Activated CD4-positive, alpha-beta T cell treated with anti-CD3 and anti-CD28 coated beads, Interleukin-2, amount 50 U/mL, for 24 hours (primary cell): ENCODE measurements around the gene CRB3.
"Not testable (repeated sequence)": the region's sequence is repeated elsewhere in the genome, so short reads cannot be mapped to it uniquely, and the experiment has no call there.

ENCODE experiments used
- DNase-seq, 2 donors: peaks; one replicate each; pipeline ENCODE4 v3.0.0-alpha.2; 2020; ENCODE audit warnings: low read depth in 1 of 2, low spot score in 1 of 2

CRB3 gene, protein sequence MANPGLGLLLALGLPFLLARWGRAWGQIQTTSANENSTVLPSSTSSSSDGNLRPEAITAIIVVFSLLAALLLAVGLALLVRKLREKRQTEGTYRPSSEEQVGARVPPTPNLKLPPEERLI

DNA sequence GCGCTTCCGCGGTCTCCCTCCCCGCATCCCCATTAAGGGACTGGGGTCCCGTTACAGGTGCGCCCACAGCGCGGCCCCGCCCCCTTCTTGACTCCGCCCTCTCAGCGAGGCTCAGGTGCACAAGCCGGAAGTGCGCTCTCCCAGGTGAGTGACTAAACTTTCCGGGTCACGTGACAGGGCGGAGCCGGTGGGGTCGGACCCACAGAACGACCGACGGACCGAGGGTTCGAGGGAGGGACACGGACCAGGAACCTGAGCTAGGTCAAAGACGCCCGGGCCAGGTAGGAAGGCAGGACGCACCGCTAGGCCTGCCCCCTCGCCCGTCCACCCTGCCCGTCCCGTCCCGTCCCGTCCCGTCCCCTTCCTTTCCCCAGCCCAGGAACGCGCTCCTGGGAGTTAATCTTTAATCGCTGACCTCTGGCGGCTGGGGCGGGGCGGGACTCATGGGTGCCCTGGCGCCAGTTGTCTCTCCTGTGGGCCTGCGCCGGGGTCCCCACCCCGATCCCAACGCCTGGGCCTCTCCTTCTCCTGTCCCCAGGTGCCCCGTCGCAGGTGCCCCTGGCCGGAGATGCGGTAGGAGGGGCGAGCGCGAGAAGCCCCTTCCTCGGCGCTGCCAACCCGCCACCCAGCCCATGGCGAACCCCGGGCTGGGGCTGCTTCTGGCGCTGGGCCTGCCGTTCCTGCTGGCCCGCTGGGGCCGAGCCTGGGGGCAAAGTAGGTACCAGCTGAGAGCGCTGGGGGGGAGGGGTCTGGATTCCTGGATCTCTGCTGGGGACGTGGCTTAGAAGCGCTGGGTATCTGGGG lies at the start of gene CRB3:
CRB3 (plus strand) TSS at position 202 of the 804 bp plus-strand sequence; CDS start at position 633, 431 bp downstream.
- DNase-seq: no peak

DNA sequence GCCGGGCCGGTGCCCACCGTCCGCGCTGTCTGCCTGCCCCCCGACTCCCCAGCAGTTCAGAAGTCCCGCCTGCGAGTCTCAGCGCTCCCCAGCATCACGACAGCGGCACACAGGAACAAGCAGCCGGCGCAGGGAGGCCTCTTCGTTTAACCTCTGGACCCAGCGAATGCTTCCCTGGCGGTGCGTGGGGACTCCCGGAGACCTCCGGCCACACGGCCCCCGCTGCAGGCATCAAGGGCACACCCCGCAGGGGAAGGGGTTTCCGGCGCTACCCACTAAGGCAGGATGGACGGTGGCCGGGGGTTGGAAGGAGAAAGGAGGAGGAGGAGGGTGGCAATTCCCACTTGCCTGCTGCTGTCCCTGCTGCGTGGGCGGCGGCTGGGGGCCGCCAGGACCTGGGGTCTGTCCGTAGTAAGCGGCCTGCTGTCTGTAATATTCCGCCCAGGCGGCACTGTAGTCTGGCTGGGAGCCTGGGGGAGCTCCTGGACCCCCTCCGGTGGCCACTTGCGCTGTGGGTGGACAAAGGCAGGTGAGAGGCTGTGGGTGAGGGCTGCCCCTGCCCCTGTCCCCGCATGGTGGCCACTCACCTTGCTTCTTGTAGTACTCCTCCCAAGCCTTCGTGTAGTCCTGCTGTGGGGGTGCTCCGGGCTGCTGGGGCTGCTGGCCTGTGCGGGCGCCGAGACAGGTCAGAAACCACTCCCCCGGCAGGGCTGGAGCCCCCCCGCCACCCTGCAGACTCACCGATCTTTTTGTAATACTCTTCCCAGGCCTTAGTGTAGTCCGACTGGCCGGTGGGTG lies 49.1 kb upstream of the CRB3 start:
- no peak for DNase-seq

DNA sequence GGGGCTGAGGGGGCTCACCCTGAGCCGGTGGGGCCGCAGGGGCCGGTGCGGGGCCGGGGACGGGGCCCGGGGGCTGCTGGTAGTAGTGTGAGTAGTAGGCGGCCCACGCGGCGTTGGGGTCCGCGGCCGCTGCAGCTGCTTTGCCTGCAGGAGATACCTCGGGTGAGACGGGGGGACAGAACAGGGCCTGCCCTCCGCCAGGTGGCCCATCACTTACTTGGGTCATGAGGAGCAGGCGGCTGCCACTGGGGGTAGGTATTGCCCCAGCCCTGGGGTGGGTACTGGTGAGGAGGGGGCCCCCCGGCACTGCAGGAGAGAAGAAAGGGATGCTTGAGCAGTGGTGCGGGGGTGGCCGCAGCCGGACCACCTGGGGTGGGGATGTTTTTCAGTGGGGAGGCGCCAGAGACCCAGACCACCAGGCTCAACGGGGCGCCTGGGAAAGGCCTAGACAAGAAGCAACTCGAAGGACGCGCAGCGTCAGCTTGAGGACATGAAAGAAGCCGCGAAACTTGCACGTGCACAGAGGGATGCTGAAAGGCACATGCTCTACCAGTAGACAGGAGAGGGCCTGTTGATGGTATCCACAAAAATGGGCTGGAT lies 48.4 kb upstream of the CRB3 start:
- DNase-seq: no peak

DNA sequence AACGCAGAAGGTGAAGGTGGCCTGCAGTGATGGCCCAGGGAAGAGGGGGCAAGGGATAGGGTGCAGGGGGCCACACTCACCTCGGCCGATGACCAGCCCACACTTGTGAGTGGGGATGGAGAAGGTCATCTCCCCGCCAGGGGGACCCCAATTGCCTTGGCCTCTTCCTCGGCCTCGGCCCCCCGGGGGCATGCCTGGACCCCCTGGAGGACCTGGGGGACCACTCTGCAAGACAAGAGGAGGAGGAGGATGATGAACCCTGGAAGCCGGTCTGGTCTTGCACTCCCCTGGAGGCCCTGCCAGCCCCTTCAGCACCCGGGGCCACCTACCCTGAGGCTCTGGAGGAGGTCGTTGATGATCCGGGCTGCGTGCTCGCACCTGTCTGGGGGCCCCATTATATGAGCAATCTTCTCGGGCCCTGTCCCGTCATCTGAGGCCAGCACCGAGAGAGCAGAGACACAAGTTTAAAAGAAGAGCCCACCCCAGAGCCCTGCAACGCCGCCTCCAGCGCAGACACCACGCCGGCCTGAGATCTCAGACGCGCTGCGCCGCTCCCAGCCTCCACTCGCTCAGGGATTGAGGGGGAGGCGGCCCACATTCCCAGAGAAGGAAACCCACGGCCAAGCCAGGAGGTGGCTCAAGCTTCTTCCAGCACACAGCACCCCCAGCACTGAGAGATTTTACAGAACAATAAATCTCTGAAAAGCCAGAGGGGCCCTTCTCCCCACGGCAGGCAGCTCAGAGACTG lies 47.2 kb upstream of the CRB3 start:
- no peak for DNase-seq

DNA sequence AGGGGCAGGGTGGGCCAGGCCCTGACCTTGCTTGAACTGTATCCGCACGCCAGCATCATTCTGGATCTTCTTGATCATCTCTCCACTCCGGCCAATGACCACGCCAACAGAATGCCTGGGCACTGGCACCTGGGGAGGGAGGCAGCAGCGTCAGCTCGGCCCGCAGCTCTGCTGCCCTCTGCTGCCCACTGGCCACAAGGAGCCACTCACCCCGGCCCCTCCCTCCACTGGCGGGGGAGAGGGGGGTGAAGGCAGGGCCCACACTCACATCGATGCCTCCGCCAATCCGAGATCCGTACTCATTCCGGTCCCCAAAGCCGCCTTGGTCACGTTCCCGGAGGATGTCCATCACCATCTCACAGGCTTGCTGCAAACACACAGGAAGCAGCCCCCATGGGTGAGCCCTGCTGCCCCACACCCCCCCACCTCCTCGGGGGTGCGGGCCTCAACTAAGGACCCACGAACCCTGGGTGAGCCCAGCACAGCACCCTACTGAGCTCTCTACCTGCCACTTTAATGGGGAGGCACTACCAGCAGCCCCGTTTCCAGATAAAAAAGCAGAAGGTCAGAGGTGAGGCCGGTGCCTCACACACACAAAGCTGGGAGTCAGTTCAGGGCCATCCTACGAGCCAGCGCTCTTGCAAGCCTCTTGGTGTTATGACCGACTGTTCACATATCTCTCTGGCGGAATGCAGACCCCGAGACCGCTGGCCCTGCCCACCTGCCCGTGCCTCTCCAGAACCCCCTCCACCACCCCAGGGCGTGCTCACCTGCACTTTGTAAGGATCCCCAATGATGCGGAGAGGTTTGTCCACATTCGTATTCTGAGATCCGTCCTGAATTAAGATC lies 46.1 kb upstream of the CRB3 start:
- no peak for DNase-seq

DNA sequence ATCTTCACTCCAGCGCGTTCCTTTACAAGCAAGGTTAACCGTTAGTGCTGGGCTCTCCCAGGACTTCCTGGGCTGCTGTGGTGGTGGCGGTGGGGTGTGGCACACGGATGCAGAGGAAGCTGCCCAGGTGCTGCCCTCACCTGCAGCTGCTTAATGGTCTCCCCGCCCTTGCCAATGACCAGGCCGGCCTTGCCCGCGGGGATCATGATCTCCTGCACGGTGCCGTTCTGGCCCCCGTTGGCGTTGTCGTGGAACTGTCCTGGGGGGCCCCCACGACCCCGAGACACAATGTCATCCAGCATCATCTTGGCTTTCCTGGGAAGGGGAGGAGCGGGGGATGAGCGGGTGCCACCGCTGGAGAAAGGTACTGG lies 45.5 kb upstream of the CRB3 start:
- DNase-seq: no peak

DNA sequence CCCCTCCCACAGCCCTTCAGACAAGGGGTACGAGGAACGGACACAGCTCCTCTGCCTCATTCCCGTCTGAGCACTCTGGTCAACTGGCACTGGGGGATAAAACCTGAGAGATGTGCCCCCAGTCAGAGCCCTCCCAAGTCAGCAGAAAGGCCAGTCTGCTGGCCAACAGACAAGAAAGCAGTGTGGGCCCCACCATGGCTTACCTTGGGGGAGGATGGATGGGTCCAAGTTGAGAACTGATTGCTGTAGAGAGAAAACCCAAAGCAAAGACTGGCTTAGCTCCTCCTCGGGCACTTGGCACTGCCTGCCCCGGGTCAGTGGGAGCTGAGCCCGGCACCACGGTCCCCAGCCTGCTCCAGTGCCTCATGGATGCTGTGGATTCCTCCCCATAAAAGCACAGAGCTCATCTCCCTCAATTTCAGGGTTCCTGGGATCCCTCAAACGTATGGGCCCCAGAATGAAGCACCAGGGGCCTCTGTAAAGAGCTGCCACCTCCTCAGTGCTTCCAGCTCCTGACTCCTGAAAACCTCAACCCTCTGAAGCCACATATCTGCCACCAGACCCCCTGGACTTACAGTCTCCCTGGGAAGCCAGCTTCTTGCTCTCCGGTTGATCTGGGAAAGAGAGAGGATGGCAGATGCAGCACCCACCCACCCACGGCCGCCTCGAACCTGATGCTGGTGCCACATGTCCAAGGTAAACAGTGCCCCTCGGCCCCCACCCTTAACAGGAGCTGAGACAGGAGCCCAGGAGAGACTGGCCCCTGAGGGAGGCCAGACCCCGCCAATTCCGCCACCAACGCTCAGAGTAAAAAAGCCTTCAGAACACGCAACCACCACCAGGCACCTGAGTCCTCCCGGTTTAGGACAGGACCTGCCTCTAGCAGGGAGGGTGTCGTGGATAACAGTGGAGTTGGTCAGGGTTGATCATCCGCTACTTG lies 42.7 kb upstream of the CRB3 start:
- no peak for DNase-seq

DNA sequence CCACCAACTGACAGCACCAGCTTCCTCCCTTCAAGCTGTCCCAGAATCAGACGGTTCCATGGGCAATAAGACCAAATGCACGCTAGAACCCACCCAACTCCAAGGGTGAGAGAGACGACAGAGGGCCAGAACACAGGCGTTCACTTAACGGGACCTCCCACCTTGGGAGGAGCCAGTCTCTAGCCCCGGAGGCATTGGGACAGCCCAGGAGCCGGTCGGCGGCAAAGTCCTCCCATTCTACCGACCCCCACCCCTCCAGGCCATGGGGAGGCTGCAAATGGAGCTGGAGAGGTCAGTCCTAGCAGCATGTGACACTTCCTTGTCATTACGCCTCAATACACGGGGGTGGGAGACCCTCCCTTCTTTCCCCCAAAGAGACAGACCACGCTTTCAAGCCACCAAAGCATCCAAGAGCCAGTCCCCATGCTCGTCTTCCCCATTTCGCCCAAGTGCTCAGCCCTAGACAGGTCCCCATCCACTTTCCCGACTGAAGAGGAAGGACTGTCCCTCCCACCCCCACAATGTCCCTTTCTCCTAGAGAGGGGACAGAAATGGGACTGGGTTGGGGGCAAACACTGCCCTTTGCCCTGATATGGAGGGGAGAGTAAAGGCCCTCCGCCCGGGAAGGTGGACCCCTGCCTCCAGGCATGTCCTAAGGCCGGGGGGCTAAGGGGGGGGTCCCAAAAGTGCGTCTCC lies 40.4 kb upstream of the CRB3 start:
- peak in 1 of 2 donors; percentile 32 for DNase-seq

DNA sequence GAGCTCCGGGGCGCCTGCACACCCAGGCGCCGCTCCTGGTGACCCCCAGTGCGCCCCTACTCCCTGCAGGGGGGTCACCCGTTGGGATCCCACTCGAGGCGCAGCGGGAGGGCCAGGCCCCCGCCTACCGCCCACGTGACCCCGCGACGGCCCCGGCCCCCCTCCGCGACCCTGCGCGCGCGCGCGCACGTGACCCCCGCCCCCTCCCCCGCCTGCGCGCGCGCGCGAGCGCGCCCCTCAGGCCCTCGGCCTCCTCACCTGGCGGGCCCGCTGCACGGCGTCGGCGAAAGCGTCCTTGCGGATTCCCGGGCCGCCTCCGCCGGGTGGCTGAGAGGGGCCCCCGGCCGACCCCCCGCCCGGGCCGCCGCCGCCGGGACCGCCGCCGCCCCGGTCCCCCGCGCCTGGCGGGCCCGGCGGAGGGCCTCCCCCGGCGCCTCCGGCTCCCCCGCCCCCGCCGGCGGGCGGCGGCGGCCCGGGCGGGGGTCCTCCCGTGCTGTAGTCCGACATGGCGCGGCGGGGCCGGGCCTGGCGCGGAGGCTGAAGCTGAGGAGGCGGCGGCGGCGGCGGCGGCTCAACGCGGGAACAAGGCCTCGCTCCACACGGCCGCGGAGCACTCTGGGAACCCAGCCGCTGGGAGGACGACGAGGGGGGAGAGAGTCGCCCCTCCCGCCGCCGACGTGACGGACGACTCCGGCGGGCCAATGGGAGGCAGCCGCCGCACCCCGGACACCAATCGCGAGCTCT lies 39.7 kb upstream of the CRB3 start, which contains the start of gene KHSRP:
KHSRP (minus strand) TSS at position 617 of the 744 bp plus-strand sequence; CDS start at position 507, 110 bp downstream.
- DNase-seq: no peak

DNA sequence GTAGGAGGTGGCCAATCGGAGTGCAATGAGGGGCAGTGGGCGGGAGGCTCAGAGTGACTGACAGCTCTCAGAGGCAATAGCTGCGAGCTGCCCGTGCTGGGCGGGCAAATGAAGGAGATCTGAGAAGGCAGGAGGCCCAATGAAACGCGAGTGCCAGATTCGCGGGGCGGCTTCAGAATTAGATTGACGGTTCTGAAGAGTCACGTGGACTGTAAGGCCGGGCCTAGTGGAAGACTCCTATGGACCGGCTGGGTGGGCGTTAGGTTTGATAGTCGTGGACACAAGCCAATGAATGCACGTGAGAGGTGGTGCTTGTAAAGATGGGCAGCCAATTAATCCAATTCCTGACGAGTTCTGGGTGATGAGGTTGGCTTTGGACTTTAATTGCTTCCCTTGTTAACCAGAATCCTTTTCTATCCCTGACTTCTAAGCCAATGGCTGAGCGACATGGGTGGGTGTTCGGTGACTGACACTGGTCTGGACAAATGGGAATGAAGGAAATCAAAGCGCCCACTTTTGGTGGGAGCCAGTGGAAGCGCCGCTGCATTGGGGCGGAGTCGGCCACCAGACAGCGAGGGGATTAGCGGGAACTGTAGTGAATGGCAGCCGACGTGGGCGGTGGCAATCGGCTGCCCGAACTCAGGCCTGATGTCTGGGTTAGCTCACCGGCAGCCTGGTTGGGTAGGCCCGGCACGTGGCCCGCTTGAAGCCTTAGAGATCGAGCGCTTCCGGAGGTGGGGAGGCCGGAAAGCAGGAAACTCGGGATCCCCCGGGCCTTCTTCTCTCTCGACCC lies 38.9 kb upstream of the CRB3 start:
- DNase-seq: peak; percentile 93 to 99

DNA sequence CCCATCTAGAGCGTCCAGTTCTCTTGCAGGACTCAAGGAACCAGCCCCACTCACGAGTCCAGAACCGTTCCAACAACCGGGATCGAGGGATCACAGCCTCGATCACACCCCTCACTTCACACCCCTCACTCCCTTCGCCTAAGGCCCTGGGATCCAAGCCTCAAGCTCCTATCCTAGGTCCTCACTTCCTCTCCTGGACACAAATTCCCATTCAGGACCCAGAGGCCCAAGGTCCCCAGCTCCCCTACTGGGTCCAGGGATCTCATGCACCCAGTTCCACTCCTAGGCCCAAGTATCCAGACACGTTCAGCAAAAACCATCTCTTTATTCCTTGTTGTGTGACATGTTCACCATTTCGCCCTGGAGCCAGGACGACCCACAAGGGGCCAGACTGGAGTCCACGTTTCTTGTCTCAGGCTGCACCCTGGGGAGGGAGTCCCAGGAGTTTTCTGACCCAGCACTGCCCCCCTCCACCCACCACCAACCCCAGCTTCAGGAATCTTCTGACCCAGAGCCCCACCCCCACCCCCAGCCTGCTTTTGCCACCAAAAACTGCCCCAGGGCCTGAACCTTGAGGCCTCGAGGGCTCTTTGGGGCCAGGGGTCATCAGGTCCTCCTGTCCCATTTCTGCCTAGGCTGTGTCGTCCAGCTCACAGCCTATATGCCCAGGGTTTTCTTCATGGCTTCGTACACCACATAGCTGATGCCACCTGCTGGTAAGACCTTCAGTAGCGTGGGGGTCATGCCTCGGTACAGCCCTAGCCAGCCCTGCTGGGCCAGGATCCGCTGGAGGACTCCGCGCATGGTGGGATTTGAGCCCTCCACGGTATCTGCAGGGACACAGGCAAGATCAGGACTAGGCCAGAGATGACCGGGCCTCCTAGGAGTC lies 38.1 kb upstream of the CRB3 start:
- DNase-seq: no peak

DNA sequence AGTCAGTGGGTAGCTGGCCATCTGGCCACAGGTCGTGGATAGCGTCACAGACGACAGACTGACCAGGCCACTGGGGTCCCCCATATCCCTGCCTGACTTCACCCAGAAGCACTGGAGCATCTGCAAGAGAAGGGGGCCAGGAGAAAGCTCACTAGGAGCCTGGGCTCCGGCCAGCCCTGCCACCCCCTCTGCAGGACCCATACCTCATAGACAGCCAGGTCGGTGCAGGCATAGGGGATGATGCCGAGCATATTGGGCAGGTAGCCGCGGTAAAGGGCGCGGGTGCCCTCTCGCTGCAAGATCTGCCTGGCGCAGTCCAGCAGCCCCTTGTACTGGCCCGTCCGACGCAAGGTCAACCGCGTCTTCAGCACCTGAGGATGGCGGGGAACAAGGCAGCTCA lies 36.9 kb upstream of the CRB3 start:
- no peak for DNase-seq

DNA sequence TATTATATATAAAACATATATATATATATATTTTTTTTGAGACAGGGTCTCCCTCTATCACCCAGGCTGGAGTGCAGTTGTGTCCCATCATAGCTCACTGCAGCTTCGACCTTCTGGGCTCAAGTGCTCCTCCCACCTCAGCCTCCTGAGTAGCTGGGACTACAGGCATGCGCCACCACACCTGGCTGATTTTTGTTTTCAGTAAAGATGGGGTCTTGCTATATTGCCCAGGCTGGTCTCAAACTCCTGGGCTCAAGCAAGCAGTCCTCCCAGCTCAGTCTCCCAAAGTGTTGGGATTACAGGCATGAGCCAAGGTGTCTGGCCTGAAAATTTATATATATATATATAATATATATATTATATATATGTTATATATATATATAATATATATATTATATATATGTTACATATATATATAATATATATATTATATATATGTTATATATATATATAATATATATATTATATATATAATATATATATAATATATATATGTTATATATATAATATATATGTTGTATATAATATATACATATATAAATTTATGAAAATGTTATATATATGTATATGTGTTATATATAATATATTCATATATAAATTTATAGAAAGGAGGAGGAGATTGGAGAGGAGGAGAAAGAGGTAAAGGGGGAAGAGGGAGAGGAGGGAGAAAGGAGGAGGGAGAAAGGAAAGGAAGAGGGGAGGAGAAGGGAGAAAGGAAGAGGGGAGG lies 35.2 kb upstream of the CRB3 start:
- DNase-seq: not testable (repeated sequence)

DNA sequence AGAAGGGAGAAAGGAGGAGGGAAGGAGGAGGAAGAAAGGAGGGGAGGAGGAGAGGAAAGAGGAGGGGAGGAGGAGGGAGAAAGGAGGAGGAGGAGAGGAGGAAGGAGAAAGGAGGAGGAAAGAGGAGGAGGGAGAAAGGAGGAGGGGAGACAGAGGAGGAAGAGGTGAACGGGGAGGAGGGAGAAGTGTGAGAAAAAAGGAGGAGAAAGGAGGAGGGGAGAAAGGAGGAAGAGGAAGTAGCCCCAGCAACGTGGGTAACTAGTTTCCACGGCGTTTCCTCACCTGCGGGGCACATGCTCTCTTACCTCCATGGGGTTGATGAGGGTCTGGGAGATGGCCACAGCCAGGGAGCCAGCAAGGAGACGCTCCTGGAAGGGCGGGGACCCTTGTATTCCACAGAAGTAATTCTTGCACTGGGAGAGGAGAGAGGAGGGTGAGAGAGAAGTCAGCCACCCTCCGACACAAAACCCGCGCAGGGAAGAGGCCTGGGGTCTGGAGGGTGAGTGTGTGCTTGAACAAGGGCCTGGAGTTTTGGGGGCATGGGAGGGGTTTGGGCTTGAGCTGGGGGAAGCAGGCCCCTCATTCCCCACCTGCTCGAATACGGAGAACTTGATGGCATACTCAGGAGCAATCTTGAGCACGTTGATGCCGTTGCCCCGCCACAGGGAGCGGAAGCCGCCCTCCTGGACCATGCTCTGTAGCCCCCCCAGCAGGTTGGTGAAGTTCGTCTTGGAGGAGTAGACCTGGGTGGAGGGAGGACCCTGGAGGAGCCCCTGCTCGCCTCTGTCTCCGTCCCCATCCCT lies 34.5 kb upstream of the CRB3 start:
- no peak for DNase-seq
